Measurements from ENCODE around the gene RAB11FIP4. TPM values are rescaled to one million over a fixed set of nuclear protein-coding genes. Genes with fewer than 3 reads are reported as not detected.

The RAB11FIP4 gene
- total RNA-seq, 1 donor from 2014 or later: 10.2 TPM

DNA sequence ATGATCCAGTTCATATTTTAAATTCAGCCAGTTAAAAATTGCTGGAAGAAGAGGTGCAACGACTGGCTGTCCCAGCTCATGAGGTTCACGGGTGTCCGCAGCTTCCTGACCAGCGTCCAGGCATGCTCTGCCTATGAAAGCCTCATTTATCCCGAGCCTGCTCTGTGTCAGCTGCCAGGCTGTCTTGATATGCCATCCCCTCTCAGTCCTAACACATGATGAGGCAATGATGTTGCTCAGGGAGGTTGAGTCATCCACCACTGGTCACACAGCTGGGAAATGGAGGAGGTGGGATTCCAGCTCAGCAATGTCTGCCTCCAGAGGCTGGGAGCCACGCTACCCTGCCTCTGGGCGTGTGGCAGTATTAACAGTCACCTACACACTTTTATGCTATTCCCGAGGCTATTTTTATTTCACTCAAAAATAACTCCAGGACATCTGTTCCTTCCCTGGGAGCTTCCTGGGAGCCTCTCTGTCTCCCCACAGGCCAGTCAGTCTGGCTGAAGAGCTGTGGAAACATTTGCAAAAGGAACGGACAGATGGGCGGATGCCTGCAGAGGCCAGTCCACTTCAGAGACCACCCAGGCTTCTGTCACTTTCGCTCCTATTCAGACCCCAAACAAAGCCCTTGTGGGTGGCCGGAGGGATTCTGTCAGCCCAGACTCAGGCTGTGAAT is 22.5 kb downstream of the RAB11FIP4 start:
- Histone ChIP-seq H3K4me2 (no peak overlapping the region), H4K20me1 (ENCODE audit: low read depth) (peaks cover 12% of the 10 kb centered on the region), H3K9me3 (ENCODE audit: low read depth) (no peaks in the 10 kb centered on the region), H3F3A (ENCODE audit: low read depth) (peaks cover 38% of the 10 kb centered on the region), H3K27me3 (peaks cover 18% of the 10 kb centered on the region), H3K27ac (no peak overlapping the region), H2AFZ (replicated peaks) (no peak overlapping the region), H3K36me3 (no peaks in the 10 kb centered on the region), H3K9ac (no peak overlapping the region), H3K4me1 (peaks cover 61% of the 10 kb centered on the region), H3K79me2 (ENCODE audit: low read depth) (no peaks in the 10 kb centered on the region), H3K4me3 (no peak overlapping the region)
- no peaks in the 10 kb centered on the region for H3K9me3 Mint-ChIP-seq
- TF ChIP-seq, protein P1, sequence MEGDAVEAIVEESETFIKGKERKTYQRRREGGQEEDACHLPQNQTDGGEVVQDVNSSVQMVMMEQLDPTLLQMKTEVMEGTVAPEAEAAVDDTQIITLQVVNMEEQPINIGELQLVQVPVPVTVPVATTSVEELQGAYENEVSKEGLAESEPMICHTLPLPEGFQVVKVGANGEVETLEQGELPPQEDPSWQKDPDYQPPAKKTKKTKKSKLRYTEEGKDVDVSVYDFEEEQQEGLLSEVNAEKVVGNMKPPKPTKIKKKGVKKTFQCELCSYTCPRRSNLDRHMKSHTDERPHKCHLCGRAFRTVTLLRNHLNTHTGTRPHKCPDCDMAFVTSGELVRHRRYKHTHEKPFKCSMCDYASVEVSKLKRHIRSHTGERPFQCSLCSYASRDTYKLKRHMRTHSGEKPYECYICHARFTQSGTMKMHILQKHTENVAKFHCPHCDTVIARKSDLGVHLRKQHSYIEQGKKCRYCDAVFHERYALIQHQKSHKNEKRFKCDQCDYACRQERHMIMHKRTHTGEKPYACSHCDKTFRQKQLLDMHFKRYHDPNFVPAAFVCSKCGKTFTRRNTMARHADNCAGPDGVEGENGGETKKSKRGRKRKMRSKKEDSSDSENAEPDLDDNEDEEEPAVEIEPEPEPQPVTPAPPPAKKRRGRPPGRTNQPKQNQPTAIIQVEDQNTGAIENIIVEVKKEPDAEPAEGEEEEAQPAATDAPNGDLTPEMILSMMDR (IDR thresholded peaks at IDR 0.05): no peak
- no peak for TF ChIP-seq EZH2 (IDR thresholded peaks at IDR 0.05)
- TF ChIP-seq EZH2phosphoT487 (IDR thresholded peaks at IDR 0.05): no peak
- H3K4me3 Mint-ChIP-seq: no peak overlapping the region
- peaks cover 17% of the 10 kb centered on the region for H3K27me3 Mint-ChIP-seq (ENCODE audit: insufficient read depth, low read depth)
- H3K4me1 Mint-ChIP-seq: peaks cover 63% of the 10 kb centered on the region
- DNase-seq (ENCODE audit: low spot score): peak; percentile 90
- no peak overlapping the region for H3K27ac Mint-ChIP-seq
- H3K36me3 Mint-ChIP-seq: no peaks in the 10 kb centered on the region

DNA sequence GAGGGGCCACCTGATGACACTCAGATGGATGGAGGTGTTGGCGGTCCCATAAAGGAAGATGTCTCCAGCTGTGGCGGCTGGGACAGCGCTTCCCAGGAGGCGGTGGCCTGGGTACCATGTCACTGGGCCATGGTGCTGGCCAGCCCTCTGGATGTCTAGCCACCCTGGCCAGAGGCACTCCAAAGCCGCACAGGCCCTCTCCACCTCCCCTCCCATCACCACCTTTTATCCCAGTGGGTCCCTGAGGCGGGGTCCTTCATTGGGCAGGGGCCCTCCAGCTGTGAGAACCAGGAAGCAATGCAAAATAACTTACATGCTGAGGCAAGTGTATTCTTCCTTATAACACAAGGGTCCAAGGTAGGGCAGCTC is 23.1 kb downstream of the RAB11FIP4 start:
- no peak overlapping the region for H3K4me2 ChIP-seq
- peaks cover 17% of the 10 kb centered on the region for H3K27me3 Mint-ChIP-seq (ENCODE audit: insufficient read depth, low read depth)
- H3K4me3 ChIP-seq: no peak overlapping the region
- H3K9me3 Mint-ChIP-seq: no peaks in the 10 kb centered on the region
- H4K20me1 ChIP-seq (ENCODE audit: low read depth): peaks cover 12% of the 10 kb centered on the region
- no peaks in the 10 kb centered on the region for H3K79me2 ChIP-seq (ENCODE audit: low read depth)
- H3K4me1 ChIP-seq: peaks cover 63% of the 10 kb centered on the region
- TF ChIP-seq, protein P1 (IDR thresholded peaks at IDR 0.05): no peak
- no peak for TF ChIP-seq EZH2phosphoT487 (IDR thresholded peaks at IDR 0.05)
- peaks cover 63% of the 10 kb centered on the region for H3K4me1 Mint-ChIP-seq
- H3K9me3 ChIP-seq (ENCODE audit: low read depth): no peaks in the 10 kb centered on the region
- peaks cover 18% of the 10 kb centered on the region for H3K27me3 ChIP-seq
- H2AFZ ChIP-seq (replicated peaks): no peak overlapping the region
- no peaks in the 10 kb centered on the region for H3K36me3 ChIP-seq
- no peak for DNase-seq (ENCODE audit: low spot score)
- no peak overlapping the region for H3K27ac Mint-ChIP-seq
- no peak overlapping the region for H3K9ac ChIP-seq
- peaks cover 38% of the 10 kb centered on the region for H3F3A ChIP-seq (ENCODE audit: low read depth)
- no peak overlapping the region for H3K27ac ChIP-seq
- no peaks in the 10 kb centered on the region for H3K36me3 Mint-ChIP-seq
- no peak overlapping the region for H3K4me3 Mint-ChIP-seq

DNA sequence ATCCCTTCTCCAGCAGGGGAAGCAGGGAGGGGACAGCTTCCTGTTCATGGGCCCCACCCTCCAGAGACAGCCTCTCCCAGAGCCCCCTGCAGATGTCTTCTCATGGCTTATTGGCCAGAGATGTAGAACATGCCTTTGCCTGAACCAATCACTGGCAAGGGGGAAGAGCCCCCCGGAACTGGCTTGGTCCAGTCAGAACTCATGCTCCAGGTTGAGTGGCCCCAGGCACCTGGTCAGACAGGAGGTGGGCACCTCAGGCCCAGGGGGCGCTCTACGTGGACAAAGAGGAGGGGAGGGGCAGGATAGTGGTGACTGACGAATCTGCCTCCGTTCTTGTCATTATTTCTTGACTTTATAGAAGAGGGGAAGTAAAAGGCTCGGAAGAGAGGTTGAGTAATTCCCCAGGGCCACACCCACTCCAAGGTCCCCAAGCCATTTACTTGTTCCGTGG is 23.6 kb downstream of the RAB11FIP4 start:
- H2AFZ ChIP-seq (replicated peaks): no peak overlapping the region
- no peak overlapping the region for H3K4me2 ChIP-seq
- H3K27me3 ChIP-seq: peaks cover 18% of the 10 kb centered on the region
- Mint-ChIP-seq H3K4me3 (no peak overlapping the region), H3K27me3 (ENCODE audit: insufficient read depth, low read depth) (peaks cover 19% of the 10 kb centered on the region), H3K9me3 (no peaks in the 10 kb centered on the region), H3K27ac (no peak overlapping the region), H3K36me3 (no peaks in the 10 kb centered on the region), H3K4me1 (peaks cover 59% of the 10 kb centered on the region)
- peaks cover 60% of the 10 kb centered on the region for H3K4me1 ChIP-seq
- no peak overlapping the region for H3K4me3 ChIP-seq
- peaks cover 12% of the 10 kb centered on the region for H4K20me1 ChIP-seq (ENCODE audit: low read depth)
- no peaks in the 10 kb centered on the region for H3K9me3 ChIP-seq (ENCODE audit: low read depth)
- no peak overlapping the region for H3K9ac ChIP-seq
- H3K27ac ChIP-seq: no peak overlapping the region
- H3F3A ChIP-seq (ENCODE audit: low read depth): peaks cover 38% of the 10 kb centered on the region
- DNase-seq (ENCODE audit: low spot score): no peak
- H3K79me2 ChIP-seq (ENCODE audit: low read depth): no peaks in the 10 kb centered on the region
- no peak for TF ChIP-seq EZH2 (IDR thresholded peaks at IDR 0.05)
- TF ChIP-seq, protein P1 (IDR thresholded peaks at IDR 0.05): peak; percentile 5
- TF ChIP-seq EZH2phosphoT487 (IDR thresholded peaks at IDR 0.05): no peak
- no peaks in the 10 kb centered on the region for H3K36me3 ChIP-seq

Measured in neural progenitor cell (in vitro differentiated cells).